ENCODE measurements around the gene CREBBP. TPM values are rescaled to one million over a fixed set of nuclear protein-coding genes. Genes with fewer than 3 reads are reported as not detected.

Gene CREBBP
- total RNA-seq, 1 experiment from 2014 or later, result 79.1 TPM

- Histone ChIP-seq H3K18ac (ENCODE audit: insufficient read length, low read depth, low read length) (no peak overlapping the region), H2AFZ (ENCODE audit: low read length) (no peak overlapping the region), H3T11ph (ENCODE audit: low read length) (no peak overlapping the region), H3K4me1 (ENCODE audit: insufficient read depth, low read length) (peaks cover 11% of the 10 kb centered on the region), H2AK5ac (ENCODE audit: insufficient read length, low read length) (no peak overlapping the region), H4K8ac (replicated peaks; ENCODE audit: insufficient read length, low read depth, low read length) (no peak overlapping the region), H2BK5ac (ENCODE audit: insufficient read length, low read length) (no peak overlapping the region), H3K27ac (ENCODE audit: insufficient read length, low read depth, low read length) (no peak overlapping the region), H3K23ac (ENCODE audit: insufficient read length, low read depth, low read length) (no peak overlapping the region), H3K9me3 (ENCODE audit: control insufficient read depth, low read depth, low read length) (no peaks in the 10 kb centered on the region), H3K23me2 (ENCODE audit: insufficient read length, low read depth, low read length, poor library complexity, severe bottlenecking) (peaks cover 5% of the 10 kb centered on the region), H2BK120ac (ENCODE audit: low read depth, low read length, poor library complexity, severe bottlenecking) (no peak overlapping the region), H3K27me3 (ENCODE audit: insufficient read depth, low read length) (no peaks in the 10 kb centered on the region), H3K79me2 (ENCODE audit: insufficient read depth, low read length) (peaks cover 63% of the 10 kb centered on the region), H2BK20ac (ENCODE audit: low read depth, low read length, poor library complexity, severe bottlenecking) (no peak overlapping the region), H3K14ac (ENCODE audit: insufficient read depth, low read length) (no peak overlapping the region), H3K79me1 (ENCODE audit: insufficient read depth, low read depth, low read length, poor library complexity, severe bottlenecking) (peaks cover 10% of the 10 kb centered on the region), H3K4me2 (ENCODE audit: insufficient read depth, insufficient read length, low read length) (no peak overlapping the region), H3K4ac (ENCODE audit: low read depth, low read length) (no peak overlapping the region), H4K5ac (ENCODE audit: insufficient read length, low read depth, low read length) (no peak overlapping the region), H2BK12ac (ENCODE audit: insufficient read length, low read depth, low read length) (no peak overlapping the region), H4K91ac (ENCODE audit: insufficient read length, low read depth, low read length) (no peak overlapping the region), H4K20me1 (ENCODE audit: control insufficient read depth, insufficient read depth, insufficient read length) (peaks cover 5% of the 10 kb centered on the region), H3K56ac (ENCODE audit: insufficient read length, low read depth, low read length) (no peak overlapping the region), H3K9ac (ENCODE audit: extremely low read depth, insufficient read length, low read length) (no peak overlapping the region), H2BK15ac (ENCODE audit: low read depth, low read length) (no peak overlapping the region)
- H3K27me3 Mint-ChIP-seq (ENCODE audit: low read depth), result no peaks in the 10 kb centered on the region
- H3K9me3 Mint-ChIP-seq, result no peaks in the 10 kb centered on the region
- peaks cover 58 to 71% of the 10 kb centered on the region in 2 experiments for H3K4me1 Mint-ChIP-seq
- WGBS (ENCODE audit: extremely low coverage, insufficient read length, low lambda C conversion rate), result no CpG with 5 or more reads among the region's 15 CpGs
- DNase-seq, result no peak
- no peak for TF ChIP-seq CTCF (conservative IDR thresholded peaks at IDR 0.05)
- no peak overlapping the region; a peak in 1 of 5 replicates for H3K4me3 Mint-ChIP-seq
- H3K27ac Mint-ChIP-seq, result no peak overlapping the region; a peak in 1 of 7 replicates
- peaks cover 4 to 24% (median 20%) of the 10 kb centered on the region in 3 experiments; a peak in 6 of 7 replicates for H3K36me3 Mint-ChIP-seq (ENCODE audit: insufficient read depth in 1 of 3, low read depth in 3 of 3)
Observed at GRCh38 chr16:3874794-3875692, 5.5 kb downstream of the CREBBP start.

Data from H9 (cell line).